Measurements from ENCODE around the gene C5orf63.
"Not testable (repeated sequence)": the region's sequence is repeated elsewhere in the genome, so short reads cannot be mapped to it uniquely, and the experiment has no call there.

Gene C5orf63

DNA sequence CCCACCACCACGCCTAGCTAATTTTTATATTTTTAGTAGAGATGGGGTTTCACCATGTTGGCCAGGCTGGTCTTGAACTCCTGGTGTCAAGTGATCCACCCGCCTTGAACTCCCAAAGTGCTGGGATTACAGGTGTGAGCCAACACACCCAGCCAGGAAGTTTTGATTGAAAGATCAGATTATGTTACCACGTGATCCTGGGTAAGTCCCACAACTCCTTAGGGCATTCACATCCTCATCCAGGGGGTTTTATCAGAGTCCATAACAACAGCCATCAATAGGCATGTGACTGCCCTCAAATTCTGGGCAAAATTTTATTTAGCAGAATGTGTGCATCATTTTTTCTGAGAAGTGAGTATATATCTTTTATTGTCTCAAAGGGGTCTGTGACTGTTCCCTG is 68.0 kb downstream of the C5orf63 start:
- not testable (repeated sequence) for DNase-seq

- DNase-seq, result no peak
These were observed 68.6 kb downstream of the C5orf63 start for GRCh38 chr5:127004721-127005120.

GRCh38 chr5:127003798-127004495 is 69.4 kb downstream of the C5orf63 start:
- DNase-seq, result no peak

DNA sequence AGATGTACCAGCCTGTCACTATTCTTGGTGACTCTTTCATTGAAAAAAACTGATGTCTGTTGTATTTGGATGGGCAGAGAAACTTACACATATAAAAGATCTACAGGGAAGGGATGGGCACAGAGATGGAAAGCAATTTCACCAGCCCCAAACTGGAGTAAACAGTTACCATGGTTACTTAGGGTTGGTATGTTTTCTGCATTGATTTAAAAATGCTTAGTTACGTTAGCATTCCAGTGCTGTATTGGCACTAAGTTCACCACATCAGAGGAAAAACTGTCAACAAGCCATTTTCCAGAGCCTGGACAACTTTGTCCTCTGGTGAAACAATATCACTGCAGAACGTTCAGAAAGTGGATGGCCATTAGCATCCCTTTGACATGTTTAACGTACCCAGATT is 70.9 kb downstream of the C5orf63 start:
- no peak for DNase-seq

DNA sequence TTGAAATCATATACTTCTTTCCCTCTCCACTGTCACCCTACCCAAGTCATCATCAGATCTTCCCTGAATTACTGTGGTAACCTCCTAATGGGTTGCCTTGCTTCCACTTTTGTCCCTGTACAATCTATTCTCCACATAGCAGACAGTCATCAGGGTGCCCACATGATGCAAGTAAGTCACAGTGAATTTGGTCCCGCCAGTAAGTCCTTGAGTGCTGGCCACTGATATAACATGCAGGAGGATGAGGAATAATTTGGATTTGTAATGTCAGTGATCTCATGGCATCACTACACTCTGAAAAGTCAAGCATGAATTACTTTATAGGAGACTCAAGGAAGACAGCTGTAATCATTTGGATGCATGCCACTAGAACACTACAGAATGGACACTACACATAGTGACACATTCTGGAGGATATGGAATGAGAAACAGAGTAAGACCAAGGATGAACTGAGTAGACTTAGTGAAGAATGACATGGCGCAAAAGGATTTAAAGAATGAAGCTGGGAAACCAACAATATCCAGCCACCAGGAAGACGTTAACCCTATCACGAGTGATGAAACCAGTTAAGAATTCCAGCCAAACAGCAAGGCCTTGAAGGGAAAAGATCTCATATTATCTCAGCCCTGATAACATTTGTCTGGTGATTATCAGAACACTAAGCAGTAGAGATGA is 71.5 kb downstream of the C5orf63 start:
- no peak for DNase-seq

Measured in cerebellar nuclear complex (tissue), 1 donor.